A549 (cell line): ENCODE results near the gene TNFRSF19. TPM values are rescaled to one million over a fixed set of nuclear protein-coding genes. Genes with fewer than 3 reads are reported as not detected.

ENCODE experiments used
- ATAC-seq, 2 experiments: fragments of 200-7000 bp in 1 of 2; fragments of >200 bp in 1 of 2; cut with Nextera tagmentation in 1 of 2; cut with Tn5 transposase in 1 of 2; 3 replicates each; pipeline versions ENCODE4 v1.8.0 to v1.9.1; 2018 to 2020; ENCODE audit warnings: mild to moderate bottlenecking in 1 of 2, moderate library complexity in 1 of 2
- CTCF ChIA-PET: fragments of 300-600 bp; sonication (Branson Sonifier 250); formaldehyde crosslinking; extraction: SDS; loops from one replicate; lab custom pipeline; 2021; ENCODE audit warnings: antibody characterized with exemption, inconsistent platforms; lab: Yijun Ruan, JAX
- POLR2A ChIA-PET: fragments of 350-600 bp; formaldehyde crosslinking; extraction: SDS; loops from one replicate; lab custom pipeline; 2021; ENCODE audit warnings: antibody characterized with exemption, inconsistent platforms; lab: Yijun Ruan, JAX
- DNase-seq, 2 experiments: peaks; one replicate each; pipeline versions ENCODE4 v3.0.0 to v3.0.0-alpha.2; 2011 to 2016; ENCODE audit warnings: low read depth in 1 of 2, low spot score in 1 of 2
- FAIRE-seq: peaks from 2 replicates; lab custom pipeline; 2011; peaks lifted over from hg19 to GRCh38; lab: Jason Lieb, UNC
- H3K27ac ChIP-seq, 2 experiments: fragments of >200 bp; sonication (Bioruptor Twin); formaldehyde crosslinking; 3 replicates each; pipeline ENCODE4 v1.5.1; 2016 to 2017
- H3K4me1 ChIP-seq: fragments of >200 bp; sonication (Bioruptor Twin); formaldehyde crosslinking; 3 replicates; pipeline ENCODE4 v1.6.1; 2016
- H3K4me2 ChIP-seq: fragments of >200 bp; sonication (Bioruptor Twin); formaldehyde crosslinking; 3 replicates; pipeline ENCODE4 v1.6.1; 2016
- H3K4me3 ChIP-seq: fragments of >200 bp; sonication (Bioruptor Twin); formaldehyde crosslinking; 3 replicates; pipeline ENCODE4 v1.5.1; 2016
- H3K9me3 ChIP-seq: fragments of >200 bp; sonication (Bioruptor Twin); formaldehyde crosslinking; 3 replicates; pipeline ENCODE4 v1.6.1; 2016
- BHLHE40 ChIP-seq: IDR thresholded peaks from 2 replicates; pipeline ENCODE4 v1.6.1; 2012; ENCODE audit warnings: low read depth, low read length, inconsistent platforms
- CBX8 ChIP-seq: fragments of 200-600 bp; sonication (generic); IDR thresholded peaks from 2 replicates; pipeline ENCODE4 v1.6.1; 2016
- EHF ChIP-seq: fragments of 250-450 bp; sonication (Bioruptor Pico); IDR thresholded peaks from 2 replicates; pipeline ENCODE4 v1.5.0; 2020; ENCODE audit warnings: mild to moderate bottlenecking
- EHMT2 ChIP-seq: fragments of 200-600 bp; sonication (generic); IDR thresholded peaks from 2 replicates; pipeline ENCODE4 v1.6.1; 2016; ENCODE audit warnings: antibody characterized with exemption, low read depth, mild to moderate bottlenecking, moderate library complexity
- EP300 ChIP-seq, 2 experiments: fragments of >200 bp; sonication (Bioruptor Twin); formaldehyde crosslinking; IDR thresholded peaks; 2 replicates in 1 of 2; 3 replicates in 1 of 2; pipeline ENCODE4 v1.6.1; 2016 to 2017
- GATA3 ChIP-seq: IDR thresholded peaks from 2 replicates; pipeline ENCODE4 v1.6.1; 2012; ENCODE audit warnings: borderline replicate concordance
- HOXA7 ChIP-seq: fragments of 250-450 bp; sonication (Bioruptor Pico); IDR thresholded peaks from 2 replicates; pipeline ENCODE4 v1.5.0; 2020; ENCODE audit warnings: mild to moderate bottlenecking, moderate library complexity
- HOXB13 ChIP-seq: fragments of 250-450 bp; sonication (Bioruptor Pico); IDR thresholded peaks from 2 replicates; pipeline ENCODE4 v1.5.0; 2020; ENCODE audit warnings: low read depth, mild to moderate bottlenecking, moderate library complexity
- HOXB5 ChIP-seq: fragments of 250-450 bp; sonication (Bioruptor Pico); IDR thresholded peaks from 2 replicates; pipeline ENCODE4 v1.5.0; 2020; ENCODE audit warnings: mild to moderate bottlenecking, moderate library complexity
- KDM1A ChIP-seq: fragments of 200-600 bp; sonication (generic); IDR thresholded peaks from 2 replicates; pipeline ENCODE4 v1.6.1; 2016; ENCODE audit warnings: low read depth, mild to moderate bottlenecking
- KDM5A ChIP-seq: fragments of 200-600 bp; sonication (generic); IDR thresholded peaks from 2 replicates; pipeline ENCODE4 v1.6.1; 2016; ENCODE audit warnings: antibody characterized with exemption, mild to moderate bottlenecking
- MAZ ChIP-seq: fragments of 150-350 bp; IDR thresholded peaks from 2 replicates; pipeline ENCODE4 v1.6.1; 2014; ENCODE audit warnings: antibody characterized with exemption, low read depth, low read length, borderline replicate concordance
- MYC ChIP-seq: IDR thresholded peaks from 2 replicates; pipeline ENCODE4 v1.6.1; 2012; ENCODE audit warnings: mild to moderate bottlenecking, inconsistent platforms, low read length, improper control_type of control experiment, borderline replicate concordance
- NFE2L2 ChIP-seq: fragments of 150-350 bp; conservative IDR thresholded peaks from 2 replicates; pipeline ENCODE4 v1.6.1; 2014; ENCODE audit warnings: low read length
- NPAS2 ChIP-seq: fragments of 250-450 bp; sonication (Bioruptor Pico); IDR thresholded peaks from 2 replicates; pipeline ENCODE4 v1.8.0; 2022; ENCODE audit warnings: mild to moderate bottlenecking, moderate library complexity, borderline replicate concordance
- NR3C1 ChIP-seq: fragments of >200 bp; sonication (Bioruptor Twin); formaldehyde crosslinking; IDR thresholded peaks from 3 replicates; pipeline ENCODE4 v1.6.1; 2017
- PHF8 ChIP-seq: fragments of 200-600 bp; sonication (generic); IDR thresholded peaks from 2 replicates; pipeline ENCODE4 v1.6.1; 2016; ENCODE audit warnings: low read depth, mild to moderate bottlenecking, antibody characterized with exemption, moderate library complexity, borderline replicate concordance
- POLR2AphosphoS2 ChIP-seq: conservative IDR thresholded peaks from 2 replicates; pipeline ENCODE4 v1.6.1; 2012; ENCODE audit warnings: low read length, improper control_type of control experiment, inconsistent platforms
- RFX5 ChIP-seq: fragments of 450-650 bp; IDR thresholded peaks from 2 replicates; pipeline ENCODE4 v1.7.1; 2014; ENCODE audit warnings: antibody characterized with exemption, mild to moderate bottlenecking, moderate library complexity
- RNF2 ChIP-seq: fragments of 200-600 bp; sonication (generic); IDR thresholded peaks from 2 replicates; pipeline ENCODE4 v1.6.1; 2016; ENCODE audit warnings: low read depth, mild to moderate bottlenecking, antibody characterized with exemption, moderate library complexity, borderline replicate concordance
- SREBF2 ChIP-seq: fragments of 450-650 bp; IDR thresholded peaks from 2 replicates; pipeline ENCODE4 v1.6.1; 2014; ENCODE audit warnings: mild to moderate bottlenecking, moderate library complexity
- TP53 ChIP-seq: fragments of 250-450 bp; sonication (Bioruptor Pico); IDR thresholded peaks from 2 replicates; pipeline ENCODE4 v1.5.0; 2021; ENCODE audit warnings: mild to moderate bottlenecking, moderate library complexity
- ZFP36 ChIP-seq: fragments of 450-650 bp; IDR thresholded peaks from 2 replicates; pipeline ENCODE4 v1.6.1; 2014; ENCODE audit warnings: borderline replicate concordance; ENCODE audit not compliant: partially characterized antibody
- ZNF302 ChIP-seq: fragments of 250-450 bp; sonication (Bioruptor Pico); IDR thresholded peaks from 2 replicates; pipeline ENCODE4 v1.9.0; 2021; ENCODE audit warnings: inconsistent platforms, mild to moderate bottlenecking, moderate library complexity
- WGBS: methylation state at CpG from one replicate; pipeline ENCODE4 v1.1.6; 2017; ENCODE audit errors: missing lambda C conversion rate; 5-methylcytosine and 5-hydroxymethylcytosine counted together
- polyA plus RNA-seq, 4 experiments: library from polyadenylated mRNA; depleted of rRNA in 3 of 4; stranded (reverse); fragments of >200 nt; fragmentation: RNase III in 1 of 4; extraction: RNeasy Plus Mini Kit Qiagen cat#74134 plus additional on column Dnase treatment in 1 of 4; gene quantifications; 2 replicates in 3 of 4; 3 replicates in 1 of 4; pipeline ENCODE4 v1.2.3, GENCODE V29; 2011 to 2017
- TF ChIP-seq, protein P1 (sequence below): fragments of 450-650 bp; IDR thresholded peaks from 2 replicates; pipeline ENCODE4 v1.6.1; 2014; ENCODE audit warnings: antibody characterized with exemption
- TF ChIP-seq, protein P2 (sequence below): IDR thresholded peaks from 2 replicates; pipeline ENCODE4 v1.6.1; 2012
- TF ChIP-seq, protein P3 (sequence below): fragments of 250-450 bp; sonication (Bioruptor Pico); IDR thresholded peaks from 2 replicates; pipeline ENCODE4 v1.5.0; 2020; ENCODE audit warnings: low read depth, mild to moderate bottlenecking, moderate library complexity
- TF ChIP-seq, protein P4 (sequence below): fragments of 200-600 bp; sonication (generic); IDR thresholded peaks from 2 replicates; pipeline ENCODE4 v1.6.1; 2016; ENCODE audit warnings: antibody characterized with exemption, mild to moderate bottlenecking, moderate library complexity

Gene TNFRSF19
- polyA plus RNA-seq, 2 of the 4 experiments (the other 2 are of a cell fraction): 1.2 to 1.9 TPM

DNA sequence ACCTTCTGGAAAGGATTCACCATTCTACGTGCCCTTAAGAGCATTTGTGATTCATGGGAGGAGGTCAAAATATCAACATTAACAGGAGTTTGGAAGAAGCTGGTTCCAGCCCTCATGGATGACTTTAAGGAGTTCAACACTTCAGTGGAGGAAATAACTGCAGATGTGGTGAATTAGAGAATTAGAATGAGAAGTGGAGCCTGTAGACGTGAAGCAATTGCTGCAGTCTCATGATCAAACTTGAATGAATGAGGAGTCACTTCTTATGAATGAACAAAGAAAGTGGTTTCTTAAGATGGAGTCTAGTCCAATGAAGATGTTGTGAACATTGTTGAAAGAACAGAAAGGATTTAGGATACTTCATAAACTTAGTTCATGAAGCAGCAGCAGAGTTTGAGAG, 129.1 kb downstream of the TNFRSF19 start:
- FAIRE-seq: no peak
- H3K9me3 ChIP-seq: no peaks in the 10 kb centered on the region
- H3K4me3 ChIP-seq: no peak overlapping the region
- no peaks in the 10 kb centered on the region for H3K4me1 ChIP-seq
- H3K27ac ChIP-seq: no peak overlapping the region
- 65% methylated on average over 2 of the region's 2 CpGs for WGBS
- TF ChIP-seq RFX5 (no peak), MAZ (no peak), EHF (no peak), RNF2 (no peak), NR3C1 (no peak), ZNF302 (no peak), KDM1A (no peak), NFE2L2 (no peak), TP53 (CRISPR knock-in tag) (no peak), POLR2AphosphoS2 (no peak)
- TF ChIP-seq, protein P1, sequence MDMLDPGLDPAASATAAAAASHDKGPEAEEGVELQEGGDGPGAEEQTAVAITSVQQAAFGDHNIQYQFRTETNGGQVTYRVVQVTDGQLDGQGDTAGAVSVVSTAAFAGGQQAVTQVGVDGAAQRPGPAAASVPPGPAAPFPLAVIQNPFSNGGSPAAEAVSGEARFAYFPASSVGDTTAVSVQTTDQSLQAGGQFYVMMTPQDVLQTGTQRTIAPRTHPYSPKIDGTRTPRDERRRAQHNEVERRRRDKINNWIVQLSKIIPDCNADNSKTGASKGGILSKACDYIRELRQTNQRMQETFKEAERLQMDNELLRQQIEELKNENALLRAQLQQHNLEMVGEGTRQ: no peak
- TF ChIP-seq, protein P2, sequence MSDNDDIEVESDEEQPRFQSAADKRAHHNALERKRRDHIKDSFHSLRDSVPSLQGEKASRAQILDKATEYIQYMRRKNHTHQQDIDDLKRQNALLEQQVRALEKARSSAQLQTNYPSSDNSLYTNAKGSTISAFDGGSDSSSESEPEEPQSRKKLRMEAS: no peak
- TF ChIP-seq, protein P3, sequence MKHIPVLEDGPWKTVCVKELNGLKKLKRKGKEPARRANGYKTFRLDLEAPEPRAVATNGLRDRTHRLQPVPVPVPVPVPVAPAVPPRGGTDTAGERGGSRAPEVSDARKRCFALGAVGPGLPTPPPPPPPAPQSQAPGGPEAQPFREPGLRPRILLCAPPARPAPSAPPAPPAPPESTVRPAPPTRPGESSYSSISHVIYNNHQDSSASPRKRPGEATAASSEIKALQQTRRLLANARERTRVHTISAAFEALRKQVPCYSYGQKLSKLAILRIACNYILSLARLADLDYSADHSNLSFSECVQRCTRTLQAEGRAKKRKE: no peak
- TF ChIP-seq, all 56 proteins: peak for 0
- POLR2A ChIA-PET: no interaction called here
- ATAC-seq (no peak), DNase-seq (no peak)
- H3K4me2 ChIP-seq: no peak overlapping the region
- CTCF ChIA-PET: interaction anchor here (1.1 kb wide), 1 partner anchor 120 kb away, joined by 4 read pairs; no protein-coding TSS in a partner anchor

DNA sequence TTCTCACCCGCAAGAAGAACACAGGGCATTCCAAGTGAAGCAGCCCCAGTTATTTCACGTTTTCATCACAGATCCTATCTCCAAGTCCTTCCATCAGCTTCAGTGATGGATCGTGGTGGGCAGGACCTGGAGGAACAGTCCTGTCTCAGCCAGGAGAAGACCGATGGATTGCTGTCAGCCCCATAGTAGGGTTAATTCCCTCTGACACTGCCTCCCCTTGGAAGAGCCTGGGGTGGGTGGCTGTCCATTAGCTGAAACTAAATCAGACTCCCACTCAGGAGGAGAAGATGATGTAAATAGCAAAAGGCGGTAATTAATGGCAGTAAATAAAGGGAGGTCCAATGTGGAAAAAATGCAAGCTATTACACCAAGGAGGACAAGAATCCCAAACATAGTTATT, 131.0 kb downstream of the TNFRSF19 start:
- ChIA-PET CTCF (interaction anchor here (1.2 to 1.6 kb wide), 2 partner anchors 122 to 233 kb away, joined by 4 read pairs; no protein-coding TSS in a partner anchor), POLR2A (no interaction called here)
- Histone ChIP-seq H3K4me2 (no peak overlapping the region), H3K9me3 (no peaks in the 10 kb centered on the region), H3K4me3 (no peak overlapping the region), H3K4me1 (no peaks in the 10 kb centered on the region), H3K27ac (no peak overlapping the region)
- 78% methylated on average over 5 of the region's 5 CpGs for WGBS
- DNase-seq (no peak), ATAC-seq (no peak), FAIRE-seq (no peak)
- TF ChIP-seq NPAS2 (CRISPR knock-in tag) (no peak), KDM5A (no peak), SREBF2 (no peak), MYC (no peak), EHMT2 (no peak), EP300 (IDR thresholded peaks at IDR 0.05) (no peak), EHF (no peak)
- TF ChIP-seq, protein P4, sequence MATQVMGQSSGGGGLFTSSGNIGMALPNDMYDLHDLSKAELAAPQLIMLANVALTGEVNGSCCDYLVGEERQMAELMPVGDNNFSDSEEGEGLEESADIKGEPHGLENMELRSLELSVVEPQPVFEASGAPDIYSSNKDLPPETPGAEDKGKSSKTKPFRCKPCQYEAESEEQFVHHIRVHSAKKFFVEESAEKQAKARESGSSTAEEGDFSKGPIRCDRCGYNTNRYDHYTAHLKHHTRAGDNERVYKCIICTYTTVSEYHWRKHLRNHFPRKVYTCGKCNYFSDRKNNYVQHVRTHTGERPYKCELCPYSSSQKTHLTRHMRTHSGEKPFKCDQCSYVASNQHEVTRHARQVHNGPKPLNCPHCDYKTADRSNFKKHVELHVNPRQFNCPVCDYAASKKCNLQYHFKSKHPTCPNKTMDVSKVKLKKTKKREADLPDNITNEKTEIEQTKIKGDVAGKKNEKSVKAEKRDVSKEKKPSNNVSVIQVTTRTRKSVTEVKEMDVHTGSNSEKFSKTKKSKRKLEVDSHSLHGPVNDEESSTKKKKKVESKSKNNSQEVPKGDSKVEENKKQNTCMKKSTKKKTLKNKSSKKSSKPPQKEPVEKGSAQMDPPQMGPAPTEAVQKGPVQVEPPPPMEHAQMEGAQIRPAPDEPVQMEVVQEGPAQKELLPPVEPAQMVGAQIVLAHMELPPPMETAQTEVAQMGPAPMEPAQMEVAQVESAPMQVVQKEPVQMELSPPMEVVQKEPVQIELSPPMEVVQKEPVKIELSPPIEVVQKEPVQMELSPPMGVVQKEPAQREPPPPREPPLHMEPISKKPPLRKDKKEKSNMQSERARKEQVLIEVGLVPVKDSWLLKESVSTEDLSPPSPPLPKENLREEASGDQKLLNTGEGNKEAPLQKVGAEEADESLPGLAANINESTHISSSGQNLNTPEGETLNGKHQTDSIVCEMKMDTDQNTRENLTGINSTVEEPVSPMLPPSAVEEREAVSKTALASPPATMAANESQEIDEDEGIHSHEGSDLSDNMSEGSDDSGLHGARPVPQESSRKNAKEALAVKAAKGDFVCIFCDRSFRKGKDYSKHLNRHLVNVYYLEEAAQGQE: no peak

DNA sequence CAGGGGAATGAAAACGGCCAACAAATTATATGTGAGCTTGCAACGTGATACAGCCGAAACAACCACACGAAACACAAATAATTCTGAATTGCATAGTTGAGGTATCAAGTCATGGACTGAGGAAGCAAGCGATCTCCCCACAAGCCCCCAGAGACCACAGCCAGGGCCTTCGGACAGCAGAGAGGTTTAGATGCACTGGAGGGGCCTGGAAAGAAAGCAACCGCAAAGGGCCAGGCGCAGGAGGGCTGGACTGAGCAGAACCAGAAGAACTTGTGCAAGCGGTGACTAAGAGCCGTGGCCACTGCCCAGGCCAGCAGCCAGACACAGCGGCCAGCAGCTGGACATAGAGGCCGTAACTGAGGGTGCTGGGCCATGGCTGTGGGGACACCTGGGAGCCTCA, 131.4 kb downstream of the TNFRSF19 start:
- POLR2A ChIA-PET: no interaction called here
- FAIRE-seq (no peak), DNase-seq (no peak), ATAC-seq (no peak)
- Histone ChIP-seq H3K4me3 (no peak overlapping the region), H3K9me3 (no peaks in the 10 kb centered on the region), H3K27ac (no peak overlapping the region), H3K4me1 (no peaks in the 10 kb centered on the region), H3K4me2 (no peak overlapping the region)
- 80% methylated on average over 12 of the region's 12 CpGs for WGBS
- CTCF ChIA-PET: interaction anchor here (1.2 kb wide), 1 partner anchor 123 kb away, joined by 4 read pairs; no protein-coding TSS in a partner anchor
- no peak for TF ChIP-seq ZFP36
- TF ChIP-seq HOXA7 (CRISPR knock-in tag): no peak
- no peak for TF ChIP-seq EHMT2
- no peak for TF ChIP-seq KDM1A
- TF ChIP-seq PHF8: no peak
- TF ChIP-seq CBX8: no peak
- no peak for TF ChIP-seq MAZ
- no peak for TF ChIP-seq BHLHE40
- TF ChIP-seq GATA3: no peak
- TF ChIP-seq HOXB13 (CRISPR knock-in tag): no peak
- TF ChIP-seq HOXB5 (CRISPR knock-in tag): no peak
